ENCODE results near the gene CDKN2B-AS1. TPM values are rescaled to one million over a fixed set of nuclear protein-coding genes. Genes with fewer than 3 reads are reported as not detected.

Gene CDKN2B-AS1
- total RNA-seq, 2 donors from 2014 or later = 0.62 TPM; not detected in 1

DNA sequence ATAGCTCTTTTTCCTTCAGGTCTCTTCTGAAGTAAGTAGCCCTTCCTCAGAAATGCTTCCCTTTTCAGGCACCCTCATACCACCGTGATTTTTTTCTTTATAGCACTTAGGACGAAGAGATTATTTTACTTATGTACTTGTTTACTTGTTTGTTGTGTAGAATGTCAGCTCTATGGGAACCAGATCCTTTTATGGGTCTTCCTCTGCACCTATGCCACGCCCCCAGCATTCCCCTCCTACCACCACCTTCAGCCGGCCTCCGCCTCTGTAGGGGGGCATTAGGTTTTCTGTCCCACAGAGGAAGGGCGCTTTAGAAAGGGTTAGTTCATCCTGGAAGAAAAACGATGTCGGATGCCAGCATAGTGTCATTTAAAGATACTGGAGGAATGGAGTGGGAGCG lies 1.8 kb downstream of the CDKN2B-AS1 start:
- DNase-seq (ENCODE audit: low spot score) = no peak
- Histone ChIP-seq H3K4me1 (replicated peaks) (no peaks in the 10 kb centered on the region), H3K27ac (no peak overlapping the region), H3K36me3 (no peaks in the 10 kb centered on the region), H3K9me3 (no peaks in the 10 kb centered on the region), H3K27me3 (replicated peaks; ENCODE audit: insufficient read depth) (no peaks in the 10 kb centered on the region), H3K4me3 (no peak overlapping the region)
- intact Hi-C loops (cut with DNase I) = no loop called here
- TF ChIP-seq POLR2AphosphoS5 (IDR thresholded peaks at IDR 0.05) = no peak
- TF ChIP-seq, protein P1, sequence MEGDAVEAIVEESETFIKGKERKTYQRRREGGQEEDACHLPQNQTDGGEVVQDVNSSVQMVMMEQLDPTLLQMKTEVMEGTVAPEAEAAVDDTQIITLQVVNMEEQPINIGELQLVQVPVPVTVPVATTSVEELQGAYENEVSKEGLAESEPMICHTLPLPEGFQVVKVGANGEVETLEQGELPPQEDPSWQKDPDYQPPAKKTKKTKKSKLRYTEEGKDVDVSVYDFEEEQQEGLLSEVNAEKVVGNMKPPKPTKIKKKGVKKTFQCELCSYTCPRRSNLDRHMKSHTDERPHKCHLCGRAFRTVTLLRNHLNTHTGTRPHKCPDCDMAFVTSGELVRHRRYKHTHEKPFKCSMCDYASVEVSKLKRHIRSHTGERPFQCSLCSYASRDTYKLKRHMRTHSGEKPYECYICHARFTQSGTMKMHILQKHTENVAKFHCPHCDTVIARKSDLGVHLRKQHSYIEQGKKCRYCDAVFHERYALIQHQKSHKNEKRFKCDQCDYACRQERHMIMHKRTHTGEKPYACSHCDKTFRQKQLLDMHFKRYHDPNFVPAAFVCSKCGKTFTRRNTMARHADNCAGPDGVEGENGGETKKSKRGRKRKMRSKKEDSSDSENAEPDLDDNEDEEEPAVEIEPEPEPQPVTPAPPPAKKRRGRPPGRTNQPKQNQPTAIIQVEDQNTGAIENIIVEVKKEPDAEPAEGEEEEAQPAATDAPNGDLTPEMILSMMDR (IDR thresholded peaks at IDR 0.05) = no peak
- TF ChIP-seq POLR2A (IDR thresholded peaks at IDR 0.05) = no peak
- 72% methylated on average over 9 of the region's 9 CpGs for WGBS

DNA sequence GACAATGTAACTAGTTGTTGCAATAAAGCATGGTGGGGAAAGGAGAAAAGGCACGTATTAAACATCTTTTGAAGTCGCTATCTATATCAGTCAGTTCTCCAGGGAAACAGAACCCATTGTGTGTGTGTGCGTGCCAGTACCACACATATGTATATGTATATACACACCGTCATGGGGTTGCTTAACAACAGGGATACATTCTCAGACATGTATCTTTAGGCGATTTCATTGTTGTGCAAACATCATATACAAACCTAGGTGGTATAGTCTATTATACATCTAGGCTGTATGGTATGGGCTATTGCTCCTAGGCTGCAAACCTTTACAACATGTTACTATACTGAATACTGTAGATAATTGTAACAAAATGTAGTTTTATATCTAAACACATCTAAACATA lies 2.3 kb downstream of the CDKN2B-AS1 start:
- no peaks in the 10 kb centered on the region for H3K27me3 ChIP-seq (replicated peaks; ENCODE audit: insufficient read depth)
- H3K9me3 ChIP-seq = no peaks in the 10 kb centered on the region
- H3K4me1 ChIP-seq (replicated peaks) = no peaks in the 10 kb centered on the region
- no peaks in the 10 kb centered on the region for H3K36me3 ChIP-seq
- no peak overlapping the region for H3K4me3 ChIP-seq
- H3K27ac ChIP-seq = no peak overlapping the region
- DNase-seq (ENCODE audit: low spot score) = no peak
- TF ChIP-seq, protein P1 (IDR thresholded peaks at IDR 0.05) = no peak
- TF ChIP-seq POLR2A (IDR thresholded peaks at IDR 0.05) = no peak
- no peak for TF ChIP-seq POLR2AphosphoS5 (IDR thresholded peaks at IDR 0.05)
- WGBS = 73% methylated on average over 5 of the region's 5 CpGs
- intact Hi-C loops (cut with DNase I) = no loop called here

DNA sequence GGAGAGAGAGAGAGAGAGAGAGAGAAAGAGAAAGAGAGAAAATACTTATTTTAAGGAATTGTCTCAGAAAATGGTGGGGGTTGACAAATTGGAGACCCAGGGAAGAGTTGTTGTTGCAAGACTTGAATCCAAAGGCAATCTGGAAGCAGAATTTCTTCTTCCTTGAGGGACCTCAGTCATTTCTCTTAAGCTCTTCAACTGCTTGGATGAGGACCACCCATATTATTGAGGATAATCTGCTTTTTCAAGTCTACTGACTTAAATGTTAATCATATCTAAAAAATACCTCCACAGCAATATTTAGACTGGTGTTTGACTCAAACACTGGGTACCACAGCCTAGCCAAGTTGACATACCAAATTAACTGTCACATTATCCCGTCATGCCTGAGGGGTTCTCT lies 2.9 kb downstream of the CDKN2B-AS1 start:
- 83% methylated on average over 1 of the region's 1 CpG for WGBS
- Histone ChIP-seq H3K4me3 (no peak overlapping the region), H3K36me3 (no peaks in the 10 kb centered on the region), H3K27ac (no peak overlapping the region), H3K4me1 (replicated peaks) (no peaks in the 10 kb centered on the region), H3K27me3 (replicated peaks; ENCODE audit: insufficient read depth) (no peaks in the 10 kb centered on the region), H3K9me3 (no peaks in the 10 kb centered on the region)
- intact Hi-C loops (cut with DNase I) = no loop called here
- DNase-seq (ENCODE audit: low spot score) = no peak
- TF ChIP-seq POLR2AphosphoS5 (IDR thresholded peaks at IDR 0.05) (no peak), POLR2A (IDR thresholded peaks at IDR 0.05) (no peak)
- TF ChIP-seq, protein P1 (IDR thresholded peaks at IDR 0.05) = no peak

DNA sequence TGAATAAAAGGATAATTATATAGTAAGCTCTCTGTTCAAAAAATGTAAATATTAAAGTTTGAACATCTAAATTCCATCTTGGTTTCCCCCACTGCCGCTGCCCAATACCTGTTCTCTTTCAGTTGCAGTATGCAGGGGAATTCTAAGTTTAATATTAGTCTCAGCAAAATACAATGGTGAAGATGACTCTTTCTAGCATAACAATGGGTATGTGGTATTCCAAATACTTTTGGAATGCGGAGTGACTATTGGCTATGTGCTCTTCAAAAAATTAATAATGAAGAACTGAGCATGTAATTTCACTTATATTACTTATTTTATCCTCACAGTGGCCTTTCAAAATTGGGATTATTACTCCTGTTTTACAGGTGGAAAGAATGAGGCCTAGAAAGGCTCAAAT lies 3.4 kb downstream of the CDKN2B-AS1 start:
- Histone ChIP-seq H3K27ac (no peak overlapping the region), H3K36me3 (no peaks in the 10 kb centered on the region), H3K27me3 (replicated peaks; ENCODE audit: insufficient read depth) (no peaks in the 10 kb centered on the region), H3K9me3 (no peaks in the 10 kb centered on the region), H3K4me3 (no peak overlapping the region), H3K4me1 (replicated peaks) (no peaks in the 10 kb centered on the region)
- intact Hi-C loops (cut with DNase I) = no loop called here
- TF ChIP-seq POLR2A (IDR thresholded peaks at IDR 0.05) = no peak
- no peak for TF ChIP-seq POLR2AphosphoS5 (IDR thresholded peaks at IDR 0.05)
- TF ChIP-seq, protein P1 (IDR thresholded peaks at IDR 0.05) = no peak
- WGBS = 76% methylated on average over 2 of the region's 2 CpGs
- DNase-seq (ENCODE audit: low spot score) = no peak

DNA sequence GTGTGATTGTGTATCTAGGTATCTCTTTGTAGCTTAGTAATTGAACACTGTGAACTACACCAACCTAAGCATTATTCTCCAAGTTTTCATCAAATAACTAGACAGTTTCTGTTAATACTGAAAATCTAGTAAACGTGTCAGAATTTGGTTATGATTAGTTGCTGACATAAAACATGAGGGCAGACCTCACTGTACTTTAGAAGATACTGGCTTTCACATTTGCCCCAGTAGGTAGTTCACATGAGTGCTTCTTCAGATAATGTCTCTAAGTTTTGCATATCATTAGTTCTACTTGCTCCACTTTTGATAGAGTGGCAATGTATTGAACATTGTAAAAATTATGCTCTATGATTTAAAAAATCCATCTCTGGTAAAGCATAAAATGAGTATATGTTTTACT lies 7.4 kb downstream of the CDKN2B-AS1 start:
- Histone ChIP-seq H3K9me3 (no peaks in the 10 kb centered on the region), H3K36me3 (no peaks in the 10 kb centered on the region), H3K27ac (no peak overlapping the region), H3K4me1 (replicated peaks) (no peaks in the 10 kb centered on the region), H3K4me3 (no peak overlapping the region), H3K27me3 (replicated peaks; ENCODE audit: insufficient read depth) (peaks cover 8% of the 10 kb centered on the region)
- intact Hi-C loops (cut with DNase I) = loop anchor here (10.0 kb wide), 1 partner anchor 667 kb away; the partner anchor contains the start of gene KLHL9
- no peak for DNase-seq (ENCODE audit: low spot score)
- TF ChIP-seq, protein P1 (IDR thresholded peaks at IDR 0.05) = no peak
- TF ChIP-seq POLR2AphosphoS5 (IDR thresholded peaks at IDR 0.05) (no peak), POLR2A (IDR thresholded peaks at IDR 0.05) (no peak)
- WGBS = 53% methylated on average over 1 of the region's 1 CpG
